Mammary epithelial cell (primary cell): ENCODE data around the gene IL25.

Experiments
- CTCF ChIP-seq, 2 donors: IDR thresholded peaks in 1 of 2; conservative IDR thresholded peaks in 1 of 2; 2 replicates each; pipeline ENCODE4 v1.5.1; 2011 to 2012; ENCODE audit warnings: inconsistent platforms in 2 of 2, low read length in 2 of 2, mild to moderate bottlenecking in 2 of 2, control low read depth in 1 of 2, low read depth in 1 of 2; ENCODE audit not compliant: insufficient read depth in 1 of 2; ENCODE audit errors: extremely low read depth in 1 of 2
- EZH2 ChIP-seq: IDR thresholded peaks from 2 replicates; pipeline ENCODE4 v1.6.1; 2012; ENCODE audit warnings: low read length, inconsistent platforms, borderline replicate concordance

GRCh38 chr14:23418021-23418420, 45.4 kb downstream of the IL25 start:
- TF ChIP-seq CTCF (conservative IDR thresholded peaks at IDR 0.05 in 1 of 2, IDR thresholded peaks at IDR 0.05 in 1 of 2; ENCODE audit: extremely low read depth in 1 of 2, insufficient read depth in 1 of 2, low read depth in 1 of 2, low read length in 2 of 2) = no peak
- no peak for TF ChIP-seq EZH2
